Heart left ventricle (tissue), 13 donors: Measurements from ENCODE around the gene FOXJ1.

Experiments
- POLR2A ChIP-seq, 2 donors: fragments of 450-650 bp; IDR thresholded peaks; one replicate each; pipeline ENCODE4 v1.6.1; 2017; ENCODE audit warnings: antibody characterized with exemption in 2 of 2, mild to moderate bottlenecking in 2 of 2, moderate library complexity in 2 of 2
- TF ChIP-seq, protein P1 (sequence below), 12 donors: fragments of 200-600 bp; sonication (generic) in 4 of 12; IDR thresholded peaks; one replicate each; pipeline versions ENCODE4 v1.5.0 to v1.8.0; 2018 to 2022; ENCODE audit warnings: antibody characterized with exemption in 12 of 12, mild to moderate bottlenecking in 5 of 12
- donor health status: ischemic (EF 13 %, LVEDD 7.1; RV severe dilation, severe dysfunction).
- donor health status: DM: no; HTN: yes; CAD: no.
- donor health status: DM: no; HTN: no; CAD: no.
- donor health status: ischemic (EF 25% LVEDD 6.9; RV normal size, moderate dysfunction).
- donor health status: ischemic (EF 25% LVEDD 5.7; RV mildly dilated, moderate dysfunction).
- donor health status: ischemic (EF 35%, LVEDD 5.7; RV mildly dilated, moderate dysfunction).
- donor health status: nonischemic (EF 11% LVEDD 7.7; RV severe dilation, severe dysfunction).
- donor health status: DM: yes; HTN: yes; CAD: no.
- donor health status: PGD.
- donor health status: ischemic (EF 29% LVEDD 5.4; RV normal size, mild dysfunction).
- donor health status: nonischemic (EF 23%, LVEDD 6.1; RV moderate dilation, normal function).

DNA sequence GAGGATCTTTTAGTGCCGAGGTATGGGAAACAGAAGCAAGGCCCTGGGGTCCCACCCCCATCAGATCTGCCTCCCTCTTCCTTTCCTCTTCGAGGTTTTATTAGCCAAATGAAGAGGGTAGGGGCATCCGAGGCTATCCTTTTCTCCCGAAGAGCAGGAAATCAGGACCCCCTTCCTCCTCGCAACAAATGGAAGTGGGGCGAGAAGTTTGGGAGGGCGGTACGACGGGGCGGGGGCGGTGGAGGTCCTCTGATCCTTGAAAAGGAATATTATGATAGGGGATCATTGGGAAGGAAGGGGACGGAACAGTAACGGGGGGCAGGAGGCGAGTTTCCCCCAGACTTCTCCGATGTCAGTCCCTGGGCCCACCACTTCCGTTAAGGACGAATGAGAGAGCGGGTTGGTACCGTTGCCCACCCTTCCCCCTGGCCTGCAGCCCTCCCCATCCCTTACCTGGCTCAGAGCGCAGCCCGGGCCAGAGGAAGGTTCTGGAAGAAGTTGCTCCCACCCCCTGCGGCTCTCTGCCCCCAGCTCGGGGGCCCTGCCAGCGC is 309 bp downstream of the FOXJ1 start:
- TF ChIP-seq POLR2A (IDR thresholded peaks at IDR 0.05), result no peak
- TF ChIP-seq, protein P1, sequence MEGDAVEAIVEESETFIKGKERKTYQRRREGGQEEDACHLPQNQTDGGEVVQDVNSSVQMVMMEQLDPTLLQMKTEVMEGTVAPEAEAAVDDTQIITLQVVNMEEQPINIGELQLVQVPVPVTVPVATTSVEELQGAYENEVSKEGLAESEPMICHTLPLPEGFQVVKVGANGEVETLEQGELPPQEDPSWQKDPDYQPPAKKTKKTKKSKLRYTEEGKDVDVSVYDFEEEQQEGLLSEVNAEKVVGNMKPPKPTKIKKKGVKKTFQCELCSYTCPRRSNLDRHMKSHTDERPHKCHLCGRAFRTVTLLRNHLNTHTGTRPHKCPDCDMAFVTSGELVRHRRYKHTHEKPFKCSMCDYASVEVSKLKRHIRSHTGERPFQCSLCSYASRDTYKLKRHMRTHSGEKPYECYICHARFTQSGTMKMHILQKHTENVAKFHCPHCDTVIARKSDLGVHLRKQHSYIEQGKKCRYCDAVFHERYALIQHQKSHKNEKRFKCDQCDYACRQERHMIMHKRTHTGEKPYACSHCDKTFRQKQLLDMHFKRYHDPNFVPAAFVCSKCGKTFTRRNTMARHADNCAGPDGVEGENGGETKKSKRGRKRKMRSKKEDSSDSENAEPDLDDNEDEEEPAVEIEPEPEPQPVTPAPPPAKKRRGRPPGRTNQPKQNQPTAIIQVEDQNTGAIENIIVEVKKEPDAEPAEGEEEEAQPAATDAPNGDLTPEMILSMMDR (IDR thresholded peaks at IDR 0.05), result no peak
